Hematopoietic multipotent progenitor cell (in vitro differentiated cells): ENCODE data around the gene SYMPK. TPM values are rescaled to one million over a fixed set of nuclear protein-coding genes. Genes with fewer than 3 reads are reported as not detected.

Experiments
- DNase-seq, 3 donors: peaks; one replicate each; pipeline ENCODE4 v3.0.0-alpha.2; 2011 to 2015; ENCODE audit warnings: low read depth in 2 of 3, low spot score in 2 of 3
- total RNA-seq: library from RNA; depleted of rRNA; stranded (reverse); fragments of >200 nt; gene quantifications from one replicate; pipeline ENCODE4 v1.2.3, GENCODE V29; 2012

Gene SYMPK
- total RNA-seq, 1 donor, result 69.5 TPM

GRCh38 chr19:45886427-45887199 lies 23.7 kb upstream of the SYMPK start:
- peak; percentile 79 to 96 (median 91) for DNase-seq

- DNase-seq, result peak in 2 of 3 donors; percentile 93 to 95
Measured at GRCh38 chr19:45885556-45886426, 22.8 kb upstream of the SYMPK start, which contains the start of gene IRF2BP1. TSS of gene IRF2BP1 (minus strand) at chr19:45886141. CDS start at chr19:45885774, 367 bp downstream.

GRCh38 chr19:45884682-45885555 lies 22.0 kb upstream of the SYMPK start:
- peak in 1 of 3 donors; percentile 29 for DNase-seq

- no peak for DNase-seq
Measured at GRCh38 chr19:45883881-45884681, 21.1 kb upstream of the SYMPK start.

GRCh38 chr19:45883586-45883880 lies 20.6 kb upstream of the SYMPK start:
- DNase-seq, result no peak

- peak; percentile 74 to 90 (median 87) for DNase-seq
Measured at GRCh38 chr19:45882652-45883585, 20.0 kb upstream of the SYMPK start.

- DNase-seq, result no peak
Measured at GRCh38 chr19:45881909-45882528, 19.1 kb upstream of the SYMPK start.

- no peak for DNase-seq
Measured at GRCh38 chr19:45881082-45881908, 18.3 kb upstream of the SYMPK start.

- no peak for DNase-seq
Measured at GRCh38 chr19:45879971-45880370, 17.0 kb upstream of the SYMPK start.

GRCh38 chr19:45879055-45879454 lies 16.1 kb upstream of the SYMPK start:
- DNase-seq, result no peak

- DNase-seq, result peak in 1 of 3 donors; percentile 42
Measured at GRCh38 chr19:45878043-45878794, 15.3 kb upstream of the SYMPK start.

- DNase-seq, result peak in 1 of 3 donors; percentile 52
Measured at GRCh38 chr19:45876411-45877197, 13.7 kb upstream of the SYMPK start.

- no peak for DNase-seq
Measured at GRCh38 chr19:45876161-45876410, 13.1 kb upstream of the SYMPK start.

GRCh38 chr19:45874620-45874966 lies 11.6 kb upstream of the SYMPK start:
- DNase-seq, result no peak

- no peak for DNase-seq
Measured at GRCh38 chr19:45873219-45873772, 10.3 kb upstream of the SYMPK start.
